ENCODE measurements around the gene MEP1A.
"Not testable (repeated sequence)": the region's sequence is repeated elsewhere in the genome, so short reads cannot be mapped to it uniquely, and the experiment has no call there.

MEP1A gene, protein sequence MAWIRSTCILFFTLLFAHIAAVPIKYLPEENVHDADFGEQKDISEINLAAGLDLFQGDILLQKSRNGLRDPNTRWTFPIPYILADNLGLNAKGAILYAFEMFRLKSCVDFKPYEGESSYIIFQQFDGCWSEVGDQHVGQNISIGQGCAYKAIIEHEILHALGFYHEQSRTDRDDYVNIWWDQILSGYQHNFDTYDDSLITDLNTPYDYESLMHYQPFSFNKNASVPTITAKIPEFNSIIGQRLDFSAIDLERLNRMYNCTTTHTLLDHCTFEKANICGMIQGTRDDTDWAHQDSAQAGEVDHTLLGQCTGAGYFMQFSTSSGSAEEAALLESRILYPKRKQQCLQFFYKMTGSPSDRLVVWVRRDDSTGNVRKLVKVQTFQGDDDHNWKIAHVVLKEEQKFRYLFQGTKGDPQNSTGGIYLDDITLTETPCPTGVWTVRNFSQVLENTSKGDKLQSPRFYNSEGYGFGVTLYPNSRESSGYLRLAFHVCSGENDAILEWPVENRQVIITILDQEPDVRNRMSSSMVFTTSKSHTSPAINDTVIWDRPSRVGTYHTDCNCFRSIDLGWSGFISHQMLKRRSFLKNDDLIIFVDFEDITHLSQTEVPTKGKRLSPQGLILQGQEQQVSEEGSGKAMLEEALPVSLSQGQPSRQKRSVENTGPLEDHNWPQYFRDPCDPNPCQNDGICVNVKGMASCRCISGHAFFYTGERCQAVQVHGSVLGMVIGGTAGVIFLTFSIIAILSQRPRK

DNA sequence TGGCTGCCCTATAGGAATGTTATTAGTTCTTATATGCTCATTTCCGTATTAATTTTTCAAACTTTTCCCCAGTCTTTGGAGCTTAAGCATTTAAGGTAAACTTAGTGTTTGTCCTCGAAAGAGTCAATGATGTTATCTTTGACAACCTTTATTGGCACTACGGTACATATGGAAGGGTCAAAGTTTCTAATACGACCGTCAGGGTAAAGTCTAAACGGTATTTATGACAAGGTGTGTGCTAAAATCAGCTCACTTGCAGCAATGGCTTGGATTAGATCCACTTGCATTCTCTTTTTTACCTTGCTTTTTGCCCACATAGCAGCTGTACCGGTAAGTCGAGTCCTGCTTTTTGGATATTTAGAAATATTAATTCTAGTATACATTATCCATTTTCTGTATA, at the start of gene MEP1A:
MEP1A (plus strand) TSS at position 252 of the 400 bp plus-strand sequence; CDS start at position 262, 10 bp downstream.
- DNase-seq = no peak

DNA sequence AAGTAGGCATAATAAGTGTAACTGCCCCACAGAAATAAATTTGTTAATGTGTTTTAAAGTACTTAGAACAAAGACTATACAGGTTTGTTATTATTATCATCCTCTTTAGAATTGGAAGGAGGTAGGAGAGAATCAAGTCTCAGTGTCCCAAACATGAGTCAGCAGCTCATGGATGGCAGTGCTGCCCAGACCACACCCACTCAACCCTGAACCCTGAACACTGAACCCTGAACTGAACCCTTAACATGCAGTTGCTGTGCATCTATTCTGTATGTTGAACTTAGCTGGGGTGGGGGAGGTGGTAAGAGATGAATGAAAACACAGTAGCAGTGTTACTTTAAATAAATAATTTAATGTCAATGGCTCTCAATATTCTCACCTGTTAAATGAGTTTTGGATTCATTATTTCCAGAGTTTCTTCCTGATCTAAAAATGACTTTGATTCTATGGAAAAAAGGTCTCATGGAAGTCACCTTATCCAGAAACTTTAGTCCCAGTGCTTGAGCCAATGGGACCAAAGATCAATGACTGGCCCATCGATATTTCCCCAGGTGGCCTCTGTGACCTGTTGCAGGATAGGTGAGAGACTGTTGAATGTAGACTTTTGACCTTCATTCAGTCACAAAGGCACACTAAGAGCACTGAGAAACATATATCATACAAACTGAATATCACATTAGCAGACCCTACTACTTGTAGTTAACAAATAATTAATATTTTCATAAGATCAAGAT, 49.6 kb upstream of the MEP1A start:
- no peak for DNase-seq

DNA sequence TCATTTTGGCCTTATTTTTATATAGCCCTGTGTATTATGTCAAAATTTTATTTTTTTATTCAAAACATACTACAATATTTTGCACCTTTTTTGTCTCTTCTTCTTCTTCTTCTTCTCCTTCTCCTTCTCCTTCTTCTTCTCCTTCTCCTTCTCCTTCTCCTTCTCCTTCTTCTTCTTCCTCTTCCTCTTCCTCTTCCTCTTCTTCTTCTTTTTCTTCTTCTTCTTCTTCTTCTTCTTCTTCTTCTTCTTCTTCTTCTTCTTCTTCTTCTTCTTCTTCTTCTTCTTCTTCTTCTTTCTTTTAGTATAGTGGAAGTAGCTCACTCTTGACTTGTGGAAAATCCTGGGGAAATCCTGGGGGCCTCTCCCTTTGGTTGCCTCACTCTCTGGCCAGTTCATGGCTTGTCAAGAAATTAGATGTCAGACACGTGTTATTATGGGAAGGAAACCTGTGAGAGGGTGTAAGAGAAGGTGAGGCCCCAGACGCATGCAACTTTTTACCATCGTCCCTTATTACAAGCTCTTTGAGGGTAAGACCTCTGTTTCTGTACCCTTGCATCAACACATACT, 48.9 kb upstream of the MEP1A start:
- not testable (repeated sequence) for DNase-seq

DNA sequence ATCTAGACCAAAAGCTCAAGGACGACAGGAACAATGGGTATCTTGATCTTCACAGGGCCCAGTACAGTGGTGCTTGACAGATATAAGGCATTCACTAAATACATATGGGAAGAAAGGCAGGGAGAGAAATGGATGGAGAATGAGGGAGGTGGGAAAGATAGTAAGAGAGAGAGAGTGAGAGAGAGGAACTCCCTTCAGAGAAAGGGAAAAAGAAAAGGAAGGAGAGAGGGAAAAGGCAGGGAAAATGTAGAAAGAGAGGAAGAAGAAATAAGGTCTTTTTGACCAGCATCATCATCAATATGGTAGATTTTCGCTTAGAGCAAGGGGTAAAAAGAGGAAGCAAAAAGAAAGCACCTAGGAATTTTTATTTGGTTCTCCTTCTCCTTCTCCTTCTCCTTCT, 47.2 kb upstream of the MEP1A start:
- DNase-seq = no peak

DNA sequence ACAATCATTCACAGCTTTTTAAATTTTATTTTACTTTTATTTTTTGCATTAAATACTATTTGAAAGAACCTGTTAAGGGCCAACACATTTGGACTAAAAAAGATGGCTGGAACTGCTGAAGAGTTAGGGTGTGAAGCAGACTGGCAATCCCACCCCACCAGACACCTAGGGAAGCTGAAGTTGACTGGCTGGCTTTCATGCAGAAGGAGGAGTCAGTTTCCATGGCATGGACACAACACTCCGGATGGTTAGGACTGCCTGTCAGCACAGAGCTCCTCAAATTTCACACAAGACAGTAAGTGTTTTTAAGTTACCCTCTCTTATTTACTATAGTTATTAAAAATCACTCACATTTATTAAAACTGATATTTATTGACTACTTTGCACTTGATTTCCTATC, 46.5 kb upstream of the MEP1A start, which contains the start of gene ANKRD66:
ANKRD66 (plus strand) TSS at position 238 of the 400 bp plus-strand sequence. CDS start 5,016 bp downstream, outside the sequence.
- no peak for DNase-seq

DNA sequence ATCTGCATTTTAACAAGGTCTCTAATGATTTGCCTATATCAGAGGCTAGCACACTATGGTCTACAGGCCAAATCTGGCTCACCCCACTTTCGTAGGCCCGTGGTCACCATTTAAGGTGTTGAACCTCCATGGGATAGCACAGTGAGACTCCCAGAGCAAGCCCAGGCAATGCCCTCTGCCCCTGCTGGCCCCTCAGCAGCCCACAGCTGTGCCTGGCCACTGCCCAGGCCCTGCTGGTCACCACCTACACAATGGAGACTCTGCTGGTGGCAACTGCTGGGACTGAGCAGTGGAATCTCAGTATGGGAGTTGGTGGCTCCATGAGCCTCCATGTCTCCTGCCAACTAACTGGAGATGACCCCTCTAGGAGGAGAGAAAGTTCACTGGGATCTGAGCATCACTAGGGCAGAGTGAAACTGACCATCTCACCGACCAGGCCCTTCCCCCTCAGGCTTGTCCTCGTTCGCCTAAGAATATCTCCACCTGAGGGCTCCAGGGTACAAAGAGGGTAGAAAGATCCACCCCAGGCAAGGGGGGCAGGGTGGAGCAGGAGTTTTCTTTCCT, 44.2 kb upstream of the MEP1A start:
- DNase-seq = no peak

DNA sequence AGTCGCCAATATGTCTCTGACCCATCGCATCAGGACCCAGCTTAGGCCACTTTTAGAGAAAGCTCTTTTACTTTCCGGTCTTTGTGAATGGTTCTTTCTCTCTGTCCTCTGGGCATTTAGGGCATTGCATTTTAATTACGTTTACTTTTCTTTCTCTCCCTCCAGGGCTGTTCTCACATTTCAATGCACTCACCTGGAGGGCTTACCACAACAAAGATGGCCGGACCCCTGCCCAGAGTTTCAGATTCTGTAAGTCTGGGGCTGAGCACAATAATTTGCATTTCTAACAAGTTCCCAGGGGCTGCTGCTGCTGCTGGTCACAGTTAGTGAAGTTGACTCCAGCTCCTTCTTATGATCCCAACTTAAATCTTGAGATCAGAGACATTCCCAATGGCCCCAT, 43.5 kb upstream of the MEP1A start:
- no peak for DNase-seq

DNA sequence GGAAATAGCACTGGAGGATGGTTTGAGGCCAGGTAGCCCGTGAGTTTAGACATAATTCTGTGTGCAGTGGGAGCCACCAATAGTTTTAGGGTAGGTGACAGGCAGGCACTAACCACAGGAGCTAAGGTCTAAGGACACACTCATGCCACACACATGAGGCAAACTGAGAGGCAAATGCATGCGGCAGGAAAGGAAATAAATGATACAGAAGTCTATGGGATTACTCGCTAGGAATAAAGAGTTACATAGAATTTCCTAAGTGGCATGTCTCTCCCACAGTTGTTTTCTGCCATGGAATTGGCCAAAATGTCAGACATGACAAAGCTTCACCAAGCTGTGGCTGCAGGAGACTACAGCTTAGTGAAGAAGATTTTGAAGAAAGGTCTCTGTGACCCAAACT, 41.5 kb upstream of the MEP1A start:
- DNase-seq = no peak

DNA sequence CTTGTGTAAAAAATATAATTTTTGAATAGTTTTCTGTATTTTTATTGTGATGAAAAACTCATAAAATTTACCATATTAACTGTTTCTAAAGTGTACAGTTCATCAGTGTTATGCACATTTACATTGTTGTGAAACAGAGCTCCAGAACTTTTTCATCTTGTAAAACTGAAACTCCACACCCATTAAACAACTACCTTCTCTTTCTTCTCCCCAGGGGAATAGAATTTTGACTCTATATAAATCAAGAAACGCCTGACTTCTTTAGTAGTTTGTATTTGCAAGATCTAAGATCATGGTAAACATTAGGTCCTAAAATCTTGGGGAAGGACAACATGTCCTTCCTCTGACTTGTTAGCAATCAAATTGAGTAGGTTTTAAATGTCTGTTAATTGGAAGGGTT, 37.3 kb upstream of the MEP1A start:
- DNase-seq = no peak

DNA sequence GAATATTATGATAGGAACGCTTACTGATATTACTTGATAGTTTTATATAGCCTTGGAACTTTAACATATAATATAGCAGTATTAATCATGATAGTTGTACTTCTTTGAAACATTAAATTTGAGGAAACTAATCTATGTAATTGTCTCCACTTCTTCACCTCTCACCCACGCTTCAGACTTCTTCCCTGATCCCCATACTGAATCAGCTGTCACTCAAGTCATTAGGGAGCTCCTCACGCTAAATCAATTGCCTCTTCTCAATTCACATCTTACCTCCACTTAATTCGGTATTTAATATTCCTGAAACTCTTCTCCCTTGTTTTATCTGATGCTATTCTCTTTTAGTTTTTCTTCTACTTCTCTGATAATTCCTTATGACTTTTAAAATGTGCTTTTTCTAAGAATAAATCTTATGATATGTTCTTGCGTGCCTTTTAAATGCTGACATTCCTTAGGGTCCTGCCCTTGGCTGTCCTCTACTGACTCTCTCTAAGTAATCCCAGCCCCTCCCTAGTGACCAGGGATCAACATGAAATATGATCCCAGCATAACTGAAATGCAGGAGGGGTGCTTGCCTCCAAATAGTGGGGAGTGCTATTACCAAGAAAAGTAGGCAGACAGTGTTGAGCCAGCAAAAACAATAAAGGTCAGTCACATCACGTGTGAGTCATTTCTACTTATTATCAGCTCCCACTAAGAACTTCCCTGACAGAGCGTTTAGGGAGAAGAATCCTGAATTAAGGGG, 36.5 kb upstream of the MEP1A start:
- no peak for DNase-seq

DNA sequence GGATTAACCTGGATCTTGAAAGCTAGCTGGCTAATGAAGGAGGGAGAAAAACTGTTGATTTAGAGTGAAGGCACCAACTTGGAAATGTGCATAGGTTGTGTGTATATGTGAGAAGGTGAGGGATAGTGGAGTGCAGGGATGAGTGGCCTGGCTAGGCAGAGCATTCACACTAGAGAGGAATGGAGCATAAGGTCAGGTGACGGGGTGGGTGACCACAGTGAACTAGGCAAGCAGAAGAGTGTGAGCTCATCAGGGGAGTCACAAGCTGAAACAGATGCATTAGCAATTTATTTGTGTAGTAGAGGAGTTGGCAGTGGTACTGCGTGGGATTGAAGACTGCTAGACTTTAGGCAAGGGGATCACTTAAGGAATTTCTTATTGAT, 36.0 kb upstream of the MEP1A start:
- no peak for DNase-seq

DNA sequence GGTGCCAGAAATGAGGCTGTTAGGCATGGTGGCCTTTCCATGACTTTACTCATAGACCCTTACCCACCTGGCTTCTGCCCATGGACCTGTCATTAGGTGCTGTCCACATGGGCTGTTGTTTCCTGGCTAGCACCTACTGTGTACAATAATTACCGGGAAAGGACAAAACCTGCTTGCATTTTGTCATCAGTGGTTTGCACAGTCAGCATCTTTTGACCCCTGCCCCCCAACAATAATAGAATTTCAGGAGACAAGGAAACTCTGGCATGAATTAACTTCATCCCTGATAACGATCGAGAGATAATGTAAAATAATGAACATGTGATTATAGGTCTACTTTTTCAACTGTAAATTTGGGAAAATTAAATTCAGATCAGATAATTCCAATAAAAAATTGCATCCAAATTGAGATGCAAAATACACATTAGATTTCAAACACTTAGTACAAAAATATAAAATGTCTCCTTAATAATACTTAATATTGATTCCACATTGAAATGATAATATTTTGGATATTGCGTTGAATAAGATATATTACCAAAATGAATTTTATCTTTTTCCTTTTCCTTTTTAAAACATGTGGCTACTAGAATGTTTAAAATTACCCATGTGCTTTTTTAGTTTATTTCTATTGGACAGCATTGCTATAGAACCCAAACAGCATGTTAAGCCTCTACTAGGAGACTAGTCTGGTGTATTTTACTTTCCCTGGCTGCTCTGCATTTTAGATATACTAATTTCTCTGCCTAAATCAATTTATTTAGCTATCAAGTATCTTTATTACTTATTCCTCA, 34.0 kb upstream of the MEP1A start:
- DNase-seq = no peak

DNA sequence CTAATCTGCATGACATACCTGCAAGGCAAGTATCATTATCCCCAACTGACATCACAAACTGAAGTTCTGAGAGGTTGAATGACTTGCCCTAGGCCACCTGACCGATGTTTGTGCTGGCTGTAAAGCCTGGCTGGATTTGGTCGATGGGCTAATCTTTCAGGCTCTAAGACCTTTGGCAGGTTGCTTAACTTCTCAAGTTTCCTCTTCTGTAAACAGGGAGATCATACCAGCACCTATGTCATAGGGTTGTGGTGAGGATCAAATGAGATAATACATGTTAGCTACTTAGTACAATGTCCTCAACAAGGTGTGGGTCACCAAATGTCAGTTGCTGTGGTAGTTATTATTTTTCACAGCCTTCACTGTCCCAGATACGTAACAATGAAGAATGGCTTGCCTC, 32.3 kb upstream of the MEP1A start:
- DNase-seq = no peak

DNA sequence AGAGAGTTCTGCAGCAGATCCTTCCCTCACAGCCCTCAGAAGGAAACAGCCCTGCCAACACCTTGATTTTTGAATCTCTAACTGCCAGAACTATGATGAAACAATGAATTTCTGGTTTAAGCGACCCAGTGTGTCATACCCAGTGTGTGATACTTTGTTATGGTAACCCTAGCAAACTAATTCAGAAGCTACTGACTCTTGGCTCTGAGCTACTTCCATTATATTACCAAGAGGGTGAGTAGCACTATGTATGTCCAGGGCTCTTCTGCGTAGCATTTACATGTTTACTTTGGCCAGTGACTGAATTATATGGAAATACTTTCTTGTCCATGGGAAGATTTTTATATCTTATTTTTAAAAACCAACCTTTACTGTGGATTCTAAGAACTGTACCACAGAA, 29.7 kb upstream of the MEP1A start:
- DNase-seq = no peak

DNA sequence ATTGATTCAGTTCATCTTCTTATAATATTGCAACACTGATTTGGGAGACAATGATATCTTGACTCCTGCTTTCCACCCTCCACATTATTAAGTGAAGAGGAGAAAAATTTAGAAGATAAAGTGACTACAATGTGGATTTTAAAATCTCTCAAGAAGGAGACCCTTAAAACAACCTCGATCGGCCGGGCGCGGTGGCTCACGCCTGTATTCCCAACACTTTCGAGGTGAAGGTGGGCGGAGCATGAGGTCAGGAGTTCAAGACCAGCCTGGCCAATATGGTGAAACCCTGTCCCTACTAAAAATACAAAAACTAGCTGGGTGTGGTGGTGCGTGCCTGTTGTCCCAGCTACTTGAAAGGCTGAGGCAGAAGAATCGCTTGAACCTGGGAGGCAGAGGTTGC, 28.9 kb upstream of the MEP1A start:
- DNase-seq = not testable (repeated sequence)

DNA sequence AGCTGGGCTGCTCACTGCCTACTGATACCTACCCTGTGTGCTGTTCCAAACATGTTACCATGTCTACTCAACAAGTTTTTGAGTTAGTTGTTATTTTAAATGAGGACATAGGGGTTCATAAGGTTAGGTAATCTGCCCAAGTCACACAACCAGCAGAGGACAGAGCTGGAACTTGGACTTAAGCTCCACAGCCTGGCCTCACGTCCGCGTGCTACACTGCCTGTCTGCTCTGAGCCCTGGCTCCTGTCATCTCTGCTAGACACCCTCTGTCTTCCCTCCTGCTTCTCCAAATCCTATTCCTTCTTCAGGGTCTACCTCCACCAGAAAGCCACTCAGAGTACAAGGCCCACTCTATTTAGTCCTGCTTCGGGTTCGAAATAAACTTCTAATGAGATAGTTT, 28.2 kb upstream of the MEP1A start:
- DNase-seq = no peak

DNA sequence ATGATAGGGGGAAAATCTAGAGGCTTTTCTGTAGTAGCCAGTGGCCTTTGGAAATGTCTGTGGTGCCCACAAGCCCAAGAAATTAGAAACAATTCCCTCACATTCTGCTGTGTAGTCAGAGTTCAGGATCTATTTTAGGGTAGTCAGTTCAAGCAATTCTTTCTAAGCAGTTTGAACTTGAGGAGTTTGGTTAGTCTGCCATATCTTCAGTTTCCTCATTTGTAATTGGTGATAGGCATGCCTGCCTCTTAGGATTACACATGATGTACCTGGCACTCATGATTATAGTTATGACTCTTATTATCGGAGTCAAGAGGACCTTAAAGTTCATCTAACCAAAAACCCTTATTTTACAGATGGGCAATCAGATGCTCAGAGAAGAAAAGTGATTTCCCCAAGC, 21.2 kb upstream of the MEP1A start:
- DNase-seq = no peak

DNA sequence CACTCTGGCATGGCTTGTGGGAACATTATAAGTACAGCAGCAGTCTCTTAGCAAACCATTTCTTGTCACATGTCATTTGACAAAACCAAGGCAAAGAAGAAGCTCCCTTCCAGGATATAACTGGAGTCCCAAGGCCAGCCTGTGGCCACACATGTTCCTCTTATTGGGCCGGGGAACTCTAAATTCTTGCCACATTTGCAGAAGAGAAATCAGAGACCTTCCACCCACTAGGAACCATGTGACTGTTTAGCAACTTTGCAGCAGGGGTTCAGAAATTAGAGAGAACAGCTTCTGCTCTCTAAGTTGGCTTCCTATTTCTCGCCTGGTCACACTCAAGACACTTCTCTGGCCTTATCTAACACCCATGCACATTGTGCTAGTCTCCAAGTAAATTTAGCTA, 20.4 kb upstream of the MEP1A start:
- DNase-seq = no peak

DNA sequence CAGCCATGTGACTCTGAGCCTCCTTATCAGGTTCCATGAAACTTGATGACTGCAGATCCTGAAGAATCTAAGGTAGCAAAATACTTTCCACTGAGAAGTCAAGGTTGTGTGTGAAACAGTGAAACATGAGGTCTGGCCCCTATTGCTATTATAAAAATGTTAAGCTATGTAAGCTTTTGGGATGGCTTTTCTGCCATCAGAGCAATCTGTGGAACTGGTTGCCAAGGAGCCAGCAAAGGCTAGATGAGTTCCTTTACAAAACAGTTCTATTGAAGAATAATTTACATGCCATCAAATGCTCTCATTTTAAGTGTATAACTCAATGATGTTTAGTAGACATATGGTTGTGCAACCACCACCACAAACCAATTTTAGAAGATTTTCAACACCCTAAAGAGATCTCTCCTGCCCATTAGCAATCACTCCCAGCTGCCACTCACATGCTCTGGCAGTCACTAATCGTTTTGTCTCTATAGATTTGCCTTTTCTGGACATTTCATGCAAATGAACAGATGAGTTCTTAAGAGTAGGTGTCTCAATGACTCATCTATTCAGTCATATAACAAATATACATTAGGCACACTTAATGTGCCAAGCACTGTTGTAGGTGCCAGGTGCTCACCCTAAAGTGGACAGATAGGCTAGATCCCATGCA, 19.9 kb upstream of the MEP1A start:
- no peak for DNase-seq

DNA sequence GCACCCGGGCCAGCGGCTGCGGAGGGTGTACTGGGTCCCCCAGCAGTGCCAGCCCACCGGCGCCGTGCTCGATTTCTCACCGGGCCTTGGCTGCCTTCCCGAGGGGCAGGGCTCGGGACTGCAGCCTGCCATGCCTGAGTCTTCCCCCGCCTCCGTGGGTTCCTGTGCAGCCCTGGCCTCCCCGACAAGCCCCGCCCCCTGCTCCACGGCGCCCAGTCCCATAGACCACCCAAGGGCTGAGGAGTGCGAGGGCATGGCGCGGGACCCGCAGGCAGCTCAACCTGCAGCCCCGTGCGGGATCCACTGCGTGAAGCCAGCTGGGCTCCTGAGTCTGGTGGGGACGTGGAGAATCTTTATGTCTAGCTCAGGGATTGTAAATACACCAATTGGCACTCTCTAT, 18.5 kb upstream of the MEP1A start:
- not testable (repeated sequence) for DNase-seq

All from activated naive CD4-positive, alpha-beta T cell treated with anti-CD3 and anti-CD28 coated beads, Interleukin-2, amount 50 U/mL, for 16 hours (primary cell).